Fibroblast of skin of right quadriceps (primary cell): ENCODE data around the gene DCLK1.
A peak's percentile ranks its signal among the peaks of the same experiment; 100 is the strongest.

Experiments
- DNase-seq: peaks from one replicate; pipeline ENCODE4 v3.0.0-alpha.2; 2013

Gene DCLK1

GRCh38 chr13:36131222-36131930, at the start of gene DCLK1:
DCLK1 (minus strand) TSS chr13:36131382.
- DNase-seq = peak; percentile 49

GRCh38 chr13:36175621-36176020, 44.4 kb upstream of the DCLK1 start:
- DNase-seq = no peak

DNA sequence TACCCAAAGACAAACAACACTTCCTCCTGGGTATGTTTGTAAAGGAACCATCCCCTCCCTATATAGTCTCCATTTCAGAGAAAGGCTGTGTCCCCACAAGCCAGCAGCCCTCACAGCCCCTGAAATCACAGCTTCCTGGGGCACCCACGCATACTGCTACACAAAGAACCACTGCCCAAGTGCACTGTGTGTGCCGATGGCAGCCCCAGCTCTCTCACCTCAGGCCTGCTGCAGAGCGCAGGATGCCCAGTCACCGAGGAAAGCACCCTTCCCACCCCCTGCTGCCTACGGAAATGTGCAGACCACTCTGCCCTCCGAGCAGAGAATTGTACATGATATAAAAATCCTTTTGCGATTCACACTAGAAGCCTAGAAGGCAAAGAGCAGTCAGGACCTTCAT, 43.7 kb upstream of the DCLK1 start:
- no peak for DNase-seq

DNA sequence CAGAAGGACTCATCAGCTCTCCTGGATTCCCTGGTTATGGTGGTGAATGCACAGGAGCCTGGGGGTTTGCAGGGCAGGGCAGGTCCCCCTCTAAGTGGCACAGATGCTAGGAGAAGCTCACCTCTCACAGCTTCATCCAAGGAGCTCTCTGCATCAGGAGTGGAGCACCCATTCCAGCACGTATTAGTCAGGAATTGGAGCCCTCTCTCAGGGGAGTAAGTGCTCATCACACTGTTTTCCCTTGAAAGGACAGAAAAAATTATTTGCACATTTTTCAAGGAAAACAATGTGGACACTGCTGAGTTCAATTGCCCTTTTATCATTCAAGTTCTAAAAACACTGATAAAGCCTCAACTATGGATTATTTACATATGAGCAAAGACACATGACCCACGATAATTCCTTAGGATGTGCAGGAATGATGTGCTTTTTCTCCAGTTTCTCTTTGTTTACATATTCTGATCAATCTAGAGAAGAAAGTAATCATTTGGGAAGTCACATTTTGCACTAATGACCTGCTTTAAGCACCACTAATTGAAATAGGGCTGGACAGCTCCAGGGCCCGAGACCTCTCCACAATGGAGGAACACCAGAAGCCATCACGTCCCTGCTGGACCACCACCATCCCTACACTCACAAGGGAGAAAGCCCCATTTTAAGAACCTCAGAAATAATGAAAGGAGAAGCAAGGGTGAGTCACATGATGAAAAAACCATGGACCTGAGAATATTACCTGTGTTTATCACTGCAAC, 42.6 kb upstream of the DCLK1 start:
- no peak for DNase-seq

DNA sequence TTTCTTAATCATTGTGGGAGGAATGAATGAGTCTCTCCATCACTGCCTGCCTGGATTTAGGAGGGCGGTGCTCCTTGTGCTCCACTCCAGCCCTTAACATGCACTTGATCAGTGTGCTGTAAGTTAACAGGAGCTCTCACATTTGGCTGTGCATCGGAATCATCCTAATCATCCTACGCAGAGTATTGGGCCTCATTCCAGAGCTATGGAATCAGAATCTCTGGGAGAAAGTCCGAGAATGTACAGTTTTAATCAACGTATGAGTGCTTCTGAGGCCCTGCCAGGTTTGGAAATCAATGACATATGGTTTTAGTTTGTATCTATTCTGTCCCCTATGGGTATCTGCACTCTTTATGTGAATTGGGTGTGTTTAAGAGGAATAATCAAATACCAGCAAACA, 34.9 kb upstream of the DCLK1 start:
- DNase-seq = peak; percentile 85

- peak; percentile 92 for DNase-seq
Measured at GRCh38 chr13:36163809-36164308, 32.7 kb upstream of the DCLK1 start.

DNA sequence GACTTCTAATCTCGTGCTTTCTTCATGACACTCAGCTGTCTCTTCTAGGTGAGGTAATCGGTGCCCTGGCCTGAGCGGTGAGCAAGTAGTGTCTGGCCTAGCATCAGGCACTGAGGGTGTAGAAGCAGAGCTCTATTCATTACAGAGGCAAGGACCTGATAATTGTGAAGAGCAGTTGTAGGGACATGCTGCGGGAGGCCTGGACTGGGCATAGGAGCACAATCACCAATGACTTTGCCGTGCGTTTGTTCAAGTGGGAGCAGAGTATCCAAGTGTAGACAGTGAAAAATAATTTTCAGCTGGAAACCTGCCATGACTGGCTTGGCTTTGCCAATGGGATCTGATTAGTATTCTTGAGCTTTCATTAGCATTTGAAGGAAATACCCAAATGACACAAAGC, 32.1 kb upstream of the DCLK1 start:
- DNase-seq = no peak

DNA sequence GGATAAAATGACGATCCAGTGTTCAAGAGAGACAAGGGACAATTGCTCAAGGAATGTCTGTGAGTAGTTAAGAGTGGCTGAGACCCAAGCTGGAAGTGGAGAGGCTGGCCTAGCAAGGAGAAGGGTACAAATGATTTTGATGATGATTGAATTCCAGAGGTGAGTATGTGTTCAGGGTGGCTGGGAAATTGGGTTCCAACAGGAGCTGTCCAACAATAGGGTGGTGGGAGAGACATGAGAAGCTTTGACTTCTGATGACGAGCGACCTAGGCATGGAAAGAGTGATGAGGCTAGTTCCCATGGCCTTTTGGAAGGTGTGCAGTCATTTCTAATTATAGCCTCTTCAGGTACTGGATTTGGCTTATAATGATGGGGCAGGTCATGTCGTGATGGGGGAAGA, 29.1 kb upstream of the DCLK1 start:
- no peak for DNase-seq

DNA sequence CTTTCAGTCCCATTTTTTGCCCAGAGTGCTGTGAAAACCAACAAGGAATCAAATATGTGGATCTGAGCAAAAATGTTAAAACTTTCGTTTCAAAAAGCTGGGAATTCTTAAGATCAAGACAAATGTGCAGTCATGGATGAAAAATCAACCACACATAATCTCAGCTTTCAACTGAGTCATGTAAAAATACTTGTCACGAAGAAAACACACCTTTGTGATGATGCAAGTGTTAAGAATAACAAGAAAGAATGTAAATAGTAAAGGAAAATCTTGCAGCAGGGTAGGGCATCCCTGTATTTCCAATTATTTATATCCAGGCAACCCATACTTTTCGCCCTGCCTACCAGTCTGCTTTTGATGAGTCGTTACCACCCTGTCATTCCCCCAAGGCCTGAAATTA, 27.4 kb upstream of the DCLK1 start:
- DNase-seq = peak; percentile 17

DNA sequence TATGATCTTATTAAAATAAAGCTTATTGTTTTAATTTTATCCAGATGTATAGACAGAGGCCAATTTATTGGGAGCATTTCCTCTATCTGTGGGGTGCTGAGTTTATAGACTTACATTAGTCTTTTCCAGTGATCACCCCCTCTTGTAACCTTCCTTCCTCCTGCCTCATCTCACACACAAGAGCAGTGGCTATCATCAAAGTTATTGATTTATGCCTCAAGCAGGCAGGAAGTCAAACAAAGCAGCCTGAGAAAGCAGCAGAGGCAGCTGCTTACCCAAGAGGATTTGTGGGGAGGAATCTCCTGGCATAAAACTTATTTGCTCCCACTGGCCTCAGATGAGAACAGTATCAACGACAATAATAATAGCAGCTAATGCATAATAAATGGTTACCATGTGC, 26.3 kb upstream of the DCLK1 start:
- peak; percentile 64 for DNase-seq

GRCh38 chr13:36154567-36155291, 23.5 kb upstream of the DCLK1 start:
- DNase-seq = no peak

- DNase-seq = no peak
Measured at GRCh38 chr13:36151591-36151990, 20.4 kb upstream of the DCLK1 start.

GRCh38 chr13:36148446-36148845, 17.3 kb upstream of the DCLK1 start:
- peak; percentile 27 for DNase-seq

- DNase-seq = no peak
Measured at GRCh38 chr13:36147330-36147729, 16.1 kb upstream of the DCLK1 start.

DNA sequence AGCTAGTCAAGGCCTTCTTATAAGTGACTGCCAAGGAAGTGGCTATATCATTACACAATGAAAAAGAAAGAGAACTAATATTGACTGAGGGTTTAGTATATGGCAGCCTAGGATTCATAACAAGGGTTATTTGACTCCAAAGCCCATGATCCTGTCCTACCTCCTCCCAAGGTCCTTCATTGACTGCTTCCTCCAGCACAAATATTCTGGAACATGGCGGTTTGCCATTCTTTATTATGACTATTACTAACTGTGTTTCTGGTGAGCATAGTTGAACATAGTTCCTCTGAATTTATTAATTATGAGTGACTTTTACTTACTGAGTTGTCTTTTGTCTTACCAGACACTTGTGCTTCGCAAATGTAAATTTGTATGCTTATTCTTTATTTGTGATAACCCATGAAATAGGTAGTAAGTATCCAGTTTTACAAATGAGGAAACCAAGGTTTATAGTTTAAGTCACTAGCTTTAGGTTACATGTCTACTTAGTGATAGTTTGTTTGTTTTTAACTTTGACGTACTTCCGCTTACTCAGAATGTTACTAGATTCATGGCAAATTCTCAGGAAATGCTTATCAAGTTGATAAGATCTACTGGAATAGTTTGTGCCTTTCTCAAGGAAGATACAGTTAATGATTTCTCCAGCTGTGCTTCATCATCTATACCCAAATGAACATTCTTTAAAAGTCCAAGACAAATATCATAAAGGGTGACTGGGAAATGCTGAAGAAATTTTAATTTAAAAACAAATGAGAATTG, 15.5 kb upstream of the DCLK1 start:
- DNase-seq = no peak

DNA sequence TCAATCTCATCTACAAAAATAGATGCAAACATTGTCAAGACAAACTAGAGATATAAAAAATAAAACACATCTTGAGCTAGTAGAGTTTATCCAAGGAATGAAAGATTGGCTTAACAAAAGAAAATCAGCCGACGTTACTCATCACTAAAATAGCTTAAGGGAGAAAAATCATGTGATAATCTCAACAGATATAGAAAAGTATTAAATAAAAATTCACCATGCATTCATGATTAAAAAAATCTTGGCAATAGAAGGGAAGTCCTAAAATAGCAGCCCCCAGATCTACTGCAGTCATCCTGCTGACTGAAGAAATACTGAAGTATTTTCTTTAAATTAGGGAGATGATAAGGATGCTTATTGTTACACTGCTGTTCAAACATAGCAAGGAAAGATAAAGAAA, 12.6 kb upstream of the DCLK1 start:
- no peak for DNase-seq

DNA sequence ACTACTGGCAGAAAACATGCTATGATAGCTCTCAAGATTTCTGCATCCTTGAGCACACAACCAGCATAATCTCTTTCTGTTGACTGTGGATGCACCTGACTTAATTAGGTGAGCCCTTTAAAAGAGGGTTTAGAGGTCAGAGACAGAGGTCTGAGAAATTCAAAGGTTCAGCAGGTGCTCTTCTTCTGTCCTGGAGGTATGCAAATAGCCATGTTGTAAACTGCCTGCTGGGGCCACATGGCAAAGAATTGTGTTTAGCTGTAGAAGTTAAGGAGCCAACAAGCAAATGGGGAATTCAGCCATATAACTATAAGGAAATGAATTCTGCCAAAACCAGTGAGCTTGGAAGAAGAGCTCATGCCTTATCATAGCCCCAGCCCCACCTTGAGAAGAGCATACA, 11.6 kb upstream of the DCLK1 start:
- no peak for DNase-seq

DNA sequence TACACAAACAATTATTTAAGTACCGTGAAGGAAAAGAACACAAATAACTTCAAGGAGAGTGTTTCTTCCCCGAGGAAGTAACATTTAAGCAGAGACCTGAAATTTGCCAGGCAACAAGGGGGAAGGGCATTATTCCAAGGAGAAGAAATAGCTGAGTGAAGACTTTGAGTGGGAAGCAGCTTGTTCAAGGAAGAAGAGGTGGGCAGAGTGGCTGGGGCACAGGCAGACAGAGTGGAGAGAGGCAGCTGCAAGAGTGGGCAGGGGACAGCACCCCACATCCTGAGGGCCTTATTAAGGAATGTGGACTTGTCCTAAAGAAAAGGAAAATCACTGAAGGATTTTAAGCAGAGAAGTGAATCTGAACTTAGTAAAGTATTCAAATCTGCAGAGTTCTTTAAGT, 4.7 kb upstream of the DCLK1 start:
- DNase-seq = no peak

- no peak for DNase-seq
Measured at GRCh38 chr13:36134632-36135031, 3.5 kb upstream of the DCLK1 start.

DNA sequence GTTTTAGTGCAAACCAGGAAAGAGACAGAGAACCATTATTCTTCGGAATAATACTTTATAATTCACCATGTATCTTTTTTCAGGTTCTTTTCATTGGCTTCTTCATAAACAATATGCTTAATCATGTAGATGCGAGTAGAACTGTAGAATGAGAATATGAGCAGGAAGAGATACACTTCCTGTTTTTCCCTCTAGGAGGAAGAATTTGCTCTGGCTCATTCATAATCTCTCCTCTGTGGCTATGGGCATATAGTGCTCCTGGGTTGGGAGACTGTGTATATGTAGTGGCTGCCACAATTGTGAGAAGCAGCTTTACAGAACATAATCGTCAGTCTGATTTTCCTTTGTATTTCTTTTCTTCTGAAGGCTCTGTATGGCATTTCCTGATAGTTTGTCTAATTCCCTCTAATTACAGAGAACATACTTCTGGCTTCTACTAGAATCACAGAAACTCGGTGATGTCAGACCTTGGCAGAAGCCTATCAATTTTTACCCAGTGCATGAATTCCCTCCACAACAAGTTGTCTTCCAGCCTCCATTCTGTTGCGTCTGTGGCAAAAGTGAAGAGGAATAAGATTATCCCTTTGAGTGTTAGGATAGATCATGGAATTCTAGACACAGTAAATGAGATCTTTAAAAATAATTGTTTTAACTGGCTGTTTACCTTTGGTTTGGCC, 2.9 kb upstream of the DCLK1 start:
- no peak for DNase-seq

- DNase-seq = no peak
Measured at GRCh38 chr13:36132376-36132775, 1.2 kb upstream of the DCLK1 start.

GRCh38 chr13:36131931-36132297, 732 bp upstream of the DCLK1 start:
- DNase-seq = peak; percentile 52
